Caco-2 (cell line): ENCODE measurements around the gene INO80B. TPM values are rescaled to one million over a fixed set of nuclear protein-coding genes. Genes with fewer than 3 reads are reported as not detected.
A peak's percentile ranks its signal among the peaks of the same experiment; 100 is the strongest.
"Not testable (repeated sequence)": the region's sequence is repeated elsewhere in the genome, so short reads cannot be mapped to it uniquely, and the experiment has no call there.

ENCODE experiments used
- BruUV-seq: library from RNA; stranded (reverse); fragments of 400-500 nt; replicated peaks from 2 replicates; lab custom pipeline; 2021; lab: Mats Ljungman, UMichigan
- CTCF ChIA-PET: fragments of 300-600 bp; sonication (Branson Sonifier 250); formaldehyde crosslinking; loops from one replicate; lab custom pipeline; 2022; ENCODE audit warnings: antibody characterized with exemption; lab: Charles Lee
- POLR2A ChIA-PET: fragments of 300-600 bp; sonication (Branson Sonifier 250); formaldehyde crosslinking; loops from one replicate; lab custom pipeline; 2022; ENCODE audit warnings: antibody characterized with exemption; lab: Charles Lee
- DNase-seq, 2 experiments: peaks; one replicate each; pipeline versions ENCODE4 v3.0.0 to v3.0.0-alpha.2; 2020 to 2022
- H3K27me3 ChIP-seq: replicated peaks from 2 replicates; pipeline ENCODE4 v1.6.0; 2011; ENCODE audit warnings: low read length; ENCODE audit not compliant: control insufficient read depth, insufficient read depth
- H3K36me3 ChIP-seq: 2 replicates; pipeline ENCODE4 v1.5.1; 2011; ENCODE audit warnings: low read length; ENCODE audit not compliant: control insufficient read depth, insufficient read depth
- H3K4me1 ChIP-seq: fragments of 250-450 bp; sonication (Bioruptor Pico); 2 replicates; pipeline ENCODE4 v1.5.1; 2020; ENCODE audit warnings: mild to moderate bottlenecking
- H3K4me3 ChIP-seq: 2 replicates; pipeline ENCODE4 v1.5.1; 2011; ENCODE audit warnings: low read depth, mild to moderate bottlenecking, control low read depth, low read length
- H3K9me3 ChIP-seq: fragments of 250-450 bp; sonication (Bioruptor Pico); 2 replicates; pipeline ENCODE4 v1.5.1; 2020; ENCODE audit warnings: mild to moderate bottlenecking, moderate library complexity
- H3K27ac Mint-ChIP-seq: one replicate; pipeline ENCODE4 v1.8.0; 2022; ENCODE audit warnings: mixed read lengths; ENCODE audit not compliant: unreplicated experiment
- H3K27me3 Mint-ChIP-seq: one replicate; pipeline ENCODE4 v1.8.0; 2022; ENCODE audit warnings: mixed read lengths; ENCODE audit not compliant: insufficient read depth, unreplicated experiment
- H3K36me3 Mint-ChIP-seq: one replicate; pipeline ENCODE4 v1.8.0; 2022; ENCODE audit warnings: mild to moderate bottlenecking, mixed read lengths; ENCODE audit not compliant: insufficient read depth, unreplicated experiment
- H3K4me1 Mint-ChIP-seq: one replicate; pipeline ENCODE4 v1.8.0; 2022; ENCODE audit warnings: low read depth, mixed read lengths; ENCODE audit not compliant: unreplicated experiment
- H3K4me3 Mint-ChIP-seq: one replicate; pipeline ENCODE4 v1.8.0; 2022; ENCODE audit warnings: mild to moderate bottlenecking, moderate library complexity, mixed read lengths; ENCODE audit not compliant: unreplicated experiment
- H3K9me3 Mint-ChIP-seq: one replicate; pipeline ENCODE4 v1.8.0; 2022; ENCODE audit warnings: mixed read lengths; ENCODE audit not compliant: unreplicated experiment
- CTCF ChIP-seq, 2 experiments: fragments of 200-600 bp in 1 of 2; IDR thresholded peaks; 1 replicate in 1 of 2; 2 replicates in 1 of 2; pipeline versions ENCODE4 v1.5.1 to v1.8.0; 2011 to 2022; ENCODE audit warnings: antibody characterized with exemption in 1 of 2, control low read depth in 1 of 2, inconsistent platforms in 1 of 2, low read depth in 1 of 2, low read length in 1 of 2, mild to moderate bottlenecking in 1 of 2, moderate library complexity in 1 of 2; ENCODE audit not compliant: insufficient read depth in 1 of 2, severe bottlenecking in 1 of 2, unreplicated experiment in 1 of 2
- intact Hi-C: fragments of 100-400 bp; cut with micrococcal nuclease; formaldehyde crosslinking; loops from one replicate; pipeline ENCODE4 v1.10.0; 2022; ENCODE audit not compliant: unreplicated experiment
- total RNA-seq: library from RNA; stranded (reverse); gene quantifications from 2 replicates; pipeline ENCODE4 v1.2.3, GENCODE V29; 2022

INO80B gene
- total RNA-seq, 1 experiment from 2014 or later = 25.2 TPM

- no peak for TF ChIP-seq CTCF (IDR thresholded peaks at IDR 0.05; ENCODE audit: insufficient read depth in 1 of 2, low read depth in 1 of 2, low read length in 1 of 2, severe bottlenecking in 1 of 2, unreplicated experiment in 1 of 2)
- Mint-ChIP-seq H3K4me3 (peak overlapping the region; percentile 99), H3K4me1 (peaks cover 6% of the 10 kb centered on the region), H3K36me3 (peaks cover 46% of the 10 kb centered on the region), H3K27me3 (no peaks in the 10 kb centered on the region), H3K9me3 (no peaks in the 10 kb centered on the region), H3K27ac (peak overlapping the region; percentile 98)
- CTCF ChIA-PET = interaction anchor here (1.8 kb wide), 1 partner anchor 68 kb away, joined by 5 read pairs; no protein-coding TSS in a partner anchor
- BruUV-seq = no TSS peak
- DNase-seq = no peak
- Histone ChIP-seq H3K4me1 (0 out of 2 replicates have a peak, but pooled peaks cover 5% of the 10 kb centered on the region), H3K4me3 (peak overlapping the region; percentile 92), H3K27me3 (no peaks in the 10 kb centered on the region), H3K9me3 (no peaks in the 10 kb centered on the region), H3K36me3 (peaks cover 4% of the 10 kb centered on the region)
- POLR2A ChIA-PET = interaction anchor here (1.1 kb wide), 1 partner anchor 24 kb away, joined by 4 read pairs; no protein-coding TSS in a partner anchor
- intact Hi-C loops = no loop called here
These were observed 9.5 kb downstream of the INO80B start for GRCh38 chr2:74464406-74464805.

GRCh38 chr2:74470742-74471141 is 15.9 kb downstream of the INO80B start:
- H3K4me3 Mint-ChIP-seq = peak overlapping the region; percentile 93
- BruUV-seq, H3K9me3 Mint-ChIP-seq, H3K27me3 Mint-ChIP-seq, intact Hi-C loops, DNase-seq, H3K36me3 ChIP-seq, H3K4me3 ChIP-seq, H3K4me1 ChIP-seq, H3K4me1 Mint-ChIP-seq, H3K27me3 ChIP-seq, H3K9me3 ChIP-seq: not testable (repeated sequence)
- CTCF ChIA-PET = interaction anchor here (1.0 kb wide), 1 partner anchor 9 kb away, joined by 3 read pairs; no protein-coding TSS in a partner anchor
- peaks cover 39% of the 10 kb centered on the region for H3K36me3 Mint-ChIP-seq
- POLR2A ChIA-PET = interaction anchor here (1.3 kb wide), 1 partner anchor 28 kb away, joined by 10 read pairs; no protein-coding TSS in a partner anchor
- peak overlapping the region; percentile 51 for H3K27ac Mint-ChIP-seq

- POLR2A ChIA-PET = interaction anchor here (0.7 to 1.3 kb wide), 3 partner anchors 18 to 31 kb away, joined by 4 to 10 read pairs (median 5); no protein-coding TSS in a partner anchor
- H3K27ac Mint-ChIP-seq = peak overlapping the region; percentile 95
- intact Hi-C loops = loop anchor here (1.0 kb wide), 4 partner anchors 12 to 116 kb away; partner anchors contain the start of genes AUP1, HTRA2, TTC31 and WBP1
- DNase-seq = no peak
- peaks cover 8% of the 10 kb centered on the region for H3K4me1 Mint-ChIP-seq
- CTCF ChIA-PET = interaction anchor here (0.6 to 1.0 kb wide), 2 partner anchors 10 to 32 kb away, joined by 3 read pairs; no protein-coding TSS in a partner anchor
- peak overlapping the region; percentile 65 for H3K4me3 ChIP-seq
- TF ChIP-seq CTCF (IDR thresholded peaks at IDR 0.05; ENCODE audit: insufficient read depth in 1 of 2, low read depth in 1 of 2, low read length in 1 of 2, severe bottlenecking in 1 of 2, unreplicated experiment in 1 of 2) = no peak
- H3K27me3 Mint-ChIP-seq = no peaks in the 10 kb centered on the region
- peaks cover 4% of the 10 kb centered on the region; the same call in 1 of the 2 replicates for H3K4me1 ChIP-seq
- BruUV-seq = no TSS peak
- peak overlapping the region; percentile 93 for H3K4me3 Mint-ChIP-seq
- H3K27me3 ChIP-seq = no peaks in the 10 kb centered on the region
- no peaks in the 10 kb centered on the region for H3K9me3 Mint-ChIP-seq
- no peaks in the 10 kb centered on the region for H3K9me3 ChIP-seq
- no peaks in the 10 kb centered on the region for H3K36me3 ChIP-seq
- peaks cover 45% of the 10 kb centered on the region for H3K36me3 Mint-ChIP-seq
These were observed 16.6 kb downstream of the INO80B start for GRCh38 chr2:74471332-74472065.
